UCSD-AML1 (cell line): ENCODE measurements around the gene CDH13.

ENCODE experiments used
- DNase-seq: peaks from one replicate; lab custom pipeline; 2025; ENCODE audit not compliant: unreplicated experiment; lab: John Stamatoyannopoulos, UW

CDH13 gene

GRCh38 chr16:83581994-83582747 is 955.4 kb downstream of the CDH13 start:
- DNase-seq, result no peak

- no peak for DNase-seq
Measured at GRCh38 chr16:83586036-83586435, 959.3 kb downstream of the CDH13 start.

- no peak for DNase-seq
Measured at GRCh38 chr16:83586461-83587200, 959.9 kb downstream of the CDH13 start.

- no peak for DNase-seq
Measured at GRCh38 chr16:83587201-83587600, 960.4 kb downstream of the CDH13 start.

GRCh38 chr16:83588070-83588469 is 961.3 kb downstream of the CDH13 start:
- no peak for DNase-seq

- no peak for DNase-seq
Measured at GRCh38 chr16:83589576-83589975, 962.8 kb downstream of the CDH13 start.

GRCh38 chr16:83592778-83593177 is 966.0 kb downstream of the CDH13 start:
- no peak for DNase-seq

GRCh38 chr16:83599789-83600462 is 973.2 kb downstream of the CDH13 start:
- DNase-seq, result no peak

- no peak for DNase-seq
Measured at GRCh38 chr16:83602761-83603722, 976.3 kb downstream of the CDH13 start.

- no peak for DNase-seq
Measured at GRCh38 chr16:83603723-83604570, 977.2 kb downstream of the CDH13 start.

GRCh38 chr16:83606486-83607030 is 979.8 kb downstream of the CDH13 start:
- DNase-seq, result no peak

GRCh38 chr16:83609178-83609577 is 982.4 kb downstream of the CDH13 start:
- no peak for DNase-seq

- DNase-seq, result no peak
Measured at GRCh38 chr16:83615141-83615952, 988.6 kb downstream of the CDH13 start.

GRCh38 chr16:83615953-83616350 is 989.2 kb downstream of the CDH13 start:
- DNase-seq, result no peak

- DNase-seq, result no peak
Measured at GRCh38 chr16:83619381-83620150, 992.8 kb downstream of the CDH13 start.

- no peak for DNase-seq
Measured at GRCh38 chr16:83622010-83622409, 995.2 kb downstream of the CDH13 start.

- DNase-seq, result no peak
Measured at GRCh38 chr16:83623091-83623730, 996.4 kb downstream of the CDH13 start.
